Stimulated activated CD8-positive, alpha-beta memory T cell treated with anti-CD3 and anti-CD28 coated beads, Interleukin-4, amount 100 ng/mL, for 1 hour (primary cell): ENCODE results near the gene CDC45.

ENCODE experiments used
- DNase-seq, 2 donors: peaks; one replicate each; pipeline ENCODE4 v3.0.0-alpha.2; 2020; ENCODE audit warnings: low read depth in 2 of 2, low spot score in 1 of 2

The CDC45 gene

GRCh38 chr22:19554834-19555404 is 75.2 kb downstream of the CDC45 start:
- no peak for DNase-seq

GRCh38 chr22:19555651-19556050 is 75.9 kb downstream of the CDC45 start:
- no peak for DNase-seq

GRCh38 chr22:19556963-19557545 is 77.3 kb downstream of the CDC45 start:
- DNase-seq, result no peak

GRCh38 chr22:19559324-19559811 is 79.6 kb downstream of the CDC45 start:
- DNase-seq, result no peak

- no peak for DNase-seq
These were observed 80.2 kb downstream of the CDC45 start for GRCh38 chr22:19559956-19560355.

- DNase-seq, result no peak
These were observed 85.9 kb downstream of the CDC45 start for GRCh38 chr22:19565382-19566278.

- DNase-seq, result no peak
These were observed 86.8 kb downstream of the CDC45 start for GRCh38 chr22:19566279-19567156.

GRCh38 chr22:19567157-19568009 is 87.7 kb downstream of the CDC45 start:
- DNase-seq, result no peak

GRCh38 chr22:19568337-19569275 is 88.9 kb downstream of the CDC45 start:
- no peak for DNase-seq

- no peak for DNase-seq
These were observed 89.5 kb downstream of the CDC45 start for GRCh38 chr22:19569276-19569640.

GRCh38 chr22:19569976-19570375 is 90.3 kb downstream of the CDC45 start:
- no peak for DNase-seq
